Psoas muscle (tissue), 8 donors: ENCODE data around the gene CPXM2. TPM values are rescaled to one million over a fixed set of nuclear protein-coding genes. Genes with fewer than 3 reads are reported as not detected.

Experiments used
- ATAC-seq, 4 donors: fragments of 200-7000 bp; cut with Tn5 transposase; one replicate each; pipeline ENCODE4 v1.9.1; 2020; ENCODE audit warnings: moderate library complexity in 3 of 4, mild to moderate bottlenecking in 2 of 4
- DNase-seq, 2 donors: peaks; one replicate each; pipeline ENCODE4 v3.0.0-alpha.2; 2020
- H3K27ac ChIP-seq: fragments of 200-600 bp; one replicate; pipeline ENCODE4 v1.8.0; 2022
- H3K27me3 ChIP-seq, 3 donors: fragments of 200-600 bp in 1 of 3; one replicate each; pipeline versions ENCODE4 v1.6.1 to v1.8.0; 2013 to 2022; ENCODE audit warnings: low read length in 2 of 3, mild to moderate bottlenecking in 2 of 3, moderate library complexity in 1 of 3; ENCODE audit not compliant: insufficient read depth in 3 of 3
- H3K36me3 ChIP-seq, 2 donors: fragments of 200-600 bp in 1 of 2; one replicate each; pipeline versions ENCODE4 v1.6.1 to v1.8.0; 2013 to 2022; ENCODE audit warnings: low read depth in 1 of 2, mild to moderate bottlenecking in 1 of 2, moderate library complexity in 1 of 2; ENCODE audit not compliant: insufficient read depth in 1 of 2
- H3K4me1 ChIP-seq: fragments of 200-600 bp; one replicate; pipeline ENCODE4 v1.8.0; 2022
- H3K4me3 ChIP-seq: fragments of 200-600 bp; one replicate; pipeline ENCODE4 v1.8.0; 2022; ENCODE audit warnings: mild to moderate bottlenecking
- H3K9me3 ChIP-seq: fragments of 200-600 bp; one replicate; pipeline ENCODE4 v1.8.0; 2022
- CTCF ChIP-seq: fragments of 200-600 bp; IDR thresholded peaks from one replicate; pipeline ENCODE4 v1.8.0; 2022; ENCODE audit warnings: antibody characterized with exemption
- WGBS, 3 donors: extraction: QIAGEN DNeasy Blood & Tissue Kit; methylation state at CpG; one replicate each; pipeline versions ENCODE4 v1.1.6 to v1.1.7; 2013; 5-methylcytosine and 5-hydroxymethylcytosine counted together
- intact Hi-C, 2 donors: fragments of 100-400 bp; cut with DNase I; formaldehyde crosslinking; loops; one replicate each; pipeline versions ENCODE4 v1.11.0 to v1.14.2; 2022
- polyA plus RNA-seq, 3 donors: library from polyadenylated mRNA; stranded (reverse); fragments of 200-250 nt; gene quantifications; one replicate each; pipeline ENCODE4 v1.2.3, GENCODE V29; 2013
- total RNA-seq, 4 donors: library from RNA; stranded (reverse); fragmentation: NEBNext Ultra II Directional in 2 of 4; extraction: Animal tissue kit (Norgen Biotek cat#: 25700) in 2 of 4; gene quantifications; one replicate each; pipeline versions ENCODE4 v1.2.1 to v1.2.4, GENCODE V29; 2021 to 2023
- donor health status: healthy with polysubstance abuse.
- donor health status: DM: no; HTN: no; CAD: no; lungs with moderate emphysema.
- donor health status: Bipolar disorder and iron deficiency.
- donor health status: healthy.
- donor health status: DM: yes; HTN: yes; CAD: no.
- donor health status: DM: no; HTN: no; CAD: no.
- donor health status: DM: no; HTN: no; CAD: no.
- donor health status: DM: yes; HTN: yes; CAD: no.

The CPXM2 gene
- total and polyA plus RNA-seq, 7 donors, result 0.78 to 5.2 (median 1.4) TPM

DNA sequence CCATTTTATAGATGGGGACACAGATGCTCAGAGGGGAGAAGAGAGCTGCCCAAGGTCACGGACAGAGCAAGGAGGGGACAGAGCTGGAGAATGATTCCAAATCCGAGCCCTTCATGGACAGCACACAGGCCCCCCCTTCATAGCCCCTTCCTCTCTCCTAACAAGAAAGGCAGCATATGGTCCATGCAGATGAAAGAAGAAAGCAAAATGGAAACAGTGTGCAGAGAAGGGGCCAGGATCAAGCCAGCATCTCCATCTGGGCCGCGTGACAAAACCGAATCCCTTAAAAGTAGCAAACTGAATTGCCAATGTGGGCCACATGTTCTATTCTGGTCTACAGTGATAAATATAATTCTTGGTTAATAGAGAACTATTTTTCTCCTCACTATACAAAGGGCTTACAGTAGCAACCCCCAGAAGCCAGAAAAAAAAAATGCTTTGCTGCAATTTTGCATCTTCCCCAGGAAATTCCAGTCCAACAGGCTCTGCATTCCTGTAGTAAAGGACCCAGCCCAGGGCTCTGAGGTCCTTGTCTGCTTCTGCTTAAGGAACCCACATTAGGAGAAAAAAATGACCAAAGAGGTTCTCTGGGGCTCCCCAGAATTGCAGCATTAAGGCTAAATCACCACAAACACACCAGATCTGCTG is 7.8 kb downstream of the CPXM2 start:
- no peaks in the 10 kb centered on the region for H3K36me3 ChIP-seq
- no peaks in the 10 kb centered on the region for H3K4me1 ChIP-seq
- ATAC-seq (no peak), DNase-seq (no peak)
- no peak overlapping the region for H3K4me3 ChIP-seq
- no peaks in the 10 kb centered on the region for H3K9me3 ChIP-seq
- WGBS, 3 donors, result 82 to 84% (median 83%) methylated on average over 5 of the region's 5 CpGs
- intact Hi-C loops, result no loop called here
- H3K27me3 ChIP-seq, result peaks cover 0 to 3% (median 3%) of the 10 kb centered on the region in 3 donors
- H3K27ac ChIP-seq, result no peak overlapping the region
- no peak for TF ChIP-seq CTCF

- no peak overlapping the region for H3K27ac ChIP-seq
- 89 to 95% (median 91%) methylated on average over 10 of the region's 10 CpGs for WGBS, 3 donors
- no peaks in the 10 kb centered on the region for H3K4me1 ChIP-seq
- TF ChIP-seq CTCF, result no peak
- peaks cover 0 to 3% (median 3%) of the 10 kb centered on the region in 3 donors for H3K27me3 ChIP-seq
- H3K9me3 ChIP-seq, result no peaks in the 10 kb centered on the region
- ATAC-seq (no peak), DNase-seq (no peak)
- no peaks in the 10 kb centered on the region for H3K36me3 ChIP-seq
- H3K4me3 ChIP-seq, result no peak overlapping the region
- intact Hi-C loops, result no loop called here
These were observed 8.7 kb downstream of the CPXM2 start for GRCh38 chr10:123882681-123883445.

- Histone ChIP-seq H3K4me1 (no peaks in the 10 kb centered on the region), H3K4me3 (no peak overlapping the region), H3K27me3 (peaks cover 0 to 3% (median 3%) of the 10 kb centered on the region in 3 donors), H3K36me3 (no peaks in the 10 kb centered on the region), H3K27ac (no peak overlapping the region), H3K9me3 (peaks cover 4% of the 10 kb centered on the region)
- DNase-seq (no peak), ATAC-seq (no peak)
- intact Hi-C loops, result no loop called here
- TF ChIP-seq CTCF, result no peak
- 55 to 60% (median 60%) methylated on average over 4 of the region's 4 CpGs for WGBS, 3 donors
These were observed 9.4 kb downstream of the CPXM2 start for GRCh38 chr10:123882177-123882576.

GRCh38 chr10:123879606-123880257 is 11.9 kb downstream of the CPXM2 start:
- DNase-seq (peak in 1 of 2 donors; percentile 23), ATAC-seq (no peak)
- intact Hi-C loops, result no loop called here
- H3K4me1 ChIP-seq, result no peaks in the 10 kb centered on the region
- H3K36me3 ChIP-seq, result no peaks in the 10 kb centered on the region
- no peak overlapping the region for H3K4me3 ChIP-seq
- no peak for TF ChIP-seq CTCF
- no peak overlapping the region for H3K27ac ChIP-seq
- peaks cover 0 to 2% (median 0%) of the 10 kb centered on the region in 3 donors for H3K27me3 ChIP-seq
- H3K9me3 ChIP-seq, result peaks cover 6% of the 10 kb centered on the region
- WGBS, 3 donors, result 74 to 83% (median 77%) methylated on average over 10 of the region's 10 CpGs
